GM18517 (cell line): ENCODE results near the gene RNASEH1.

Source experiments
- ATAC-seq: cut with Tn5 transposase; IDR thresholded peaks from one replicate; pipeline ENCODE4 v1.9.1; 2021; ENCODE audit warnings: mild to moderate bottlenecking, moderate library complexity; ENCODE audit not compliant: unreplicated experiment

The RNASEH1 gene

GRCh38 chr2:3563521-3563976 lies 5.4 kb upstream of the RNASEH1 start:
- ATAC-seq, result peak; percentile 55

GRCh38 chr2:3557639-3558204 lies 411 bp downstream of the RNASEH1 start:
- ATAC-seq, result peak; percentile 46

DNA sequence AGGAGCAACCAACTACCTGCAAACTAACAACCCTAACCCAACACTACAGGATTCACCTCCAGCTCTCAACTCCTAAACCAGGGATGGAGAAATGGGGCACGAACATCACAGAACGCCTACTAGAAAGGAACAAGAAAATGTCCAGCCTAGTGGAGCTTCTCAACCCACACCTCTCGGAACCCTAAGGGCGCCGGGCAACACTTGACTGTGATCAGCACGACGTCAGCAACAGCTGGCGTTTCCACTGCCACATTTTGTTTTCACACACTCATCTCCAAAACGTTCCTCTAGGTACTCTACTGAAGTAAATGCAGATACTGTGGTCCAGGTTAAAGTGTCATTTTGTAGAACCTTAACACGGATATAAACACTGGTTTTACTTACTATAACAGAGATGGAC lies 4.2 kb downstream of the RNASEH1 start:
- no peak for ATAC-seq

DNA sequence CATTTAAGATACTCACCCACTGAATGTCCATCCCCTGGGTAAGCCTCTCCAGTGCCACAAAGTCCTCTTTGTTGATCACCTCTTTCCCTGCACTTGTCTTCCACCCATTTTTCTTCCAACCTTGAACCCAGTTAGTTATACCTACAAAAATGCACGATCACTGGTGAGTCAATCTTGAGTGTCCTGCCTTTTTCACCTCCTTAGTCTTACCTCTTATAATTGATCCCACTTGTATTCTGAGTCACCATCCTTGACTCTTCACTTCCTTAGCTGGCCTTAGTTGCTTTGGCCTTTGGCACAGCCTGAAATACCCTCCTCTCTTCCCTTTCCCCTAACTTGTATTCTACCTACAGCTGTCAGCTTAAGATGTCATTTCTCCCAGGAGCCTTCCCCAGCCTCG lies 10.2 kb downstream of the RNASEH1 start:
- ATAC-seq, result no peak

DNA sequence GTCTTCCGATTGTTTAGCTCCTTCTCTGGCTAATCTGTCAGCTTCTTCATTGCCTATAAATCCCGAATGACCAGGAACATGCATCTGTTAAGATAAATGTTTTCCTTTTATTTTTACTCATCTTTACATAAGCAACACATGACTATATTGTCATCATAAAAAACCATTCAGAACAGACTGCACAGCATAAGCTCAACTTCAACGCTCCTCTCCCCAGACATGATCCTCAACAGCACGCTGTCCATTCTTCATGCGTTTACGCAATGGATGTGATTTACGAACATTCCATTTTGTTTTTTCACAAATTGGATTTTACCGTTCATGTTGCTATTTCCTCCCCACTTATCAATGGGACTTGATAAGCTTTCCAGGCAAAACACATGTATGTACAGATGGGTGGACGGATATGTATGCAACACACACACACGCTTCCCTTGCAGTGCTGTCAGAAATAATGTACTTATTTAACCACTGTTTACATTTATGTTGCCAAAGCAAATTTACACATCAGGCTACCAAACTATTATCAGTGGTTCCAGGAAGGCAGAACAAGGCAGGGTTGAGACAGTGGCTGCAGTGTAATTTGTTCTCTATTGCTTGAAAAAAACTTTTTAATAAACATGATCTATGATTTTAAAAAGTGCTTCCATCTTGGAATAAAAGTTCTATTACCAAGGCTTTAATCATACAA lies 12.2 kb downstream of the RNASEH1 start:
- ATAC-seq, result no peak

GRCh38 chr2:3543023-3543683 lies 15.0 kb downstream of the RNASEH1 start:
- no peak for ATAC-seq

GRCh38 chr2:3542107-3542506 lies 16.0 kb downstream of the RNASEH1 start:
- ATAC-seq, result no peak

GRCh38 chr2:3539836-3540235 lies 18.3 kb downstream of the RNASEH1 start:
- ATAC-seq, result no peak

DNA sequence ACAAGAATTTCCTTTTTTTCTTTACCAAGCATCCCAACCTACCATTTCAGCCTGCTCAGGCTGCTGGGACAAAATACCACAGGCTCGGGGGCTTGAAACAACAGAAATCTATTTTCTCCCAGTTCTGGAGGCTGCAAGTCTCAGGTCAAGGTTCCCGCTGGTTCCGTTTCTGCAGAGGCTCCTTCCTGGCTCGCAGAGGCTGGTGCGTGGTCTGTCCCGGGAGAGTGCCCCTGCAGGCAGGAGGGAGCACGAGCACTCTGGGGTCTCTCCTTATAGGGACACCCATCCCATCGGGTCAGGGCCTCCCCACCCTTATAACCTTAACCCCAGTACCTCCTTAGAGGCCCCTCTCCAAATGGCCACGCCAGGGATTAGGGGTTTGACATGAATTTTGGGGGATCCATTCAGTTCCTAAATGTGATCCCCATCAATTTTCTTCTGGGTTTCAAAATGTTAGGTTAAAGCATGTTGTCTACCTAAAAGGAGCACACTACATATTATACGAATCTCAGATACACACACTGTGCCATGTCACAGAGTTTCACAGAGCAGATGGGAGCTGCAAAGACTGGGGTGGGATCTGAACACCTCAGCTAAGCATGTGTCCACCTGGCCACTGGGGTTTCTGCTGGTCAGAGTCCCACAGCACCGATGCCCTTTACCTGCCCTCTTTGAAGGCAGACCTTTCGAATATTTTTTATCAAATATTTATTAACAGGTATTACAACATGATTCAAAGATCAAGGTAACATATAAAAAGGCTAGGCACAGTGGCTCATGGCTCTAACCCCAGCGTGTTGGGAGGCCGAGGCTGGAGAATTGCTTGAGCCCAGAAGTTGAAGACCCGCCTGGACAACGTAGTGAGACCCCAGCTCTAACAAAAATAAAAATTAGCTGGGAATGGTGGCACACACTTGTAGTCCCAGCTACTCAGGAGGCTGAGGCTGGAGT lies 21.2 kb downstream of the RNASEH1 start:
- ATAC-seq, result no peak

DNA sequence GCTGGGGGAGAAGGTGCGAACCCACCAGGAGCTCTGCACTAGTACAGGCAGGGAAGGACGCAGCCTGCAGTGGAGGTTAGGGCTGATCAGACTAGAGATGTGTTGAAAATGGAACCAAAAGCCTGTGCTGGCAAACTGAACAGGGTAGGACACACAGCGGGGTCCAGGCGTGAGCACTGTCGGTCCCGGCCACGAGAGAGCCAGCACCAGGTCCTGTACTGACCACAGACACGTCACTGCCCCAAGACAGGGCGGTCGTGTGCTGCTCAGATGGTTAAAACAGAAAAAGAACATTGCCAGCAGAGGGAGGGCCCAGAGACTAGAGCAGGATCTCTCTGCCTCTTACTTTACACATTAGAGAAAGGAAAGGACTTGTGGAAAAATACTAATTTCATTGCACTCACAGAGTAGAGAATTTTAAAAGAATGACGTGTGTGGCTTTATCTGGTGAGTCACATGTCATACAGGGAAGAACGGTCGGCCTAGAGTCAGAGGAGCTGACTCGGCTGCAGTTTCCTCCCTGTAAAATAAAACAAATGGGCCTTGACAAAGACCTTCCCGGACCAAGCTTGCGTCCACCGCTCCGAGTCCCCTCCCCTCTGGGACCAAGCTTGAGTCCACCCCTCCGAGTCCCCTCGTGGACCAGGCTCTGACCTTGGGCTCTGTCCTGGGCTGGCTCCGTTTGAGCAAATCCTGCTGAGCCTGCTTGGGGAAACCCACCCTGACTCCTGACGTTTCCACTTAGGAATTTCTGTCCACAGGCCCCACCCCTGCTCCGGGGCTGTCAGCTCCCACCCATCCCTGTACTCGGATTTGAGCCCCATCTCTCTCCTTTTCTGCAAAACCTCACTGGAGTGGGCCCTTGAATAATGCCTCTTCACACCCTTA lies 22.1 kb downstream of the RNASEH1 start:
- no peak for ATAC-seq

DNA sequence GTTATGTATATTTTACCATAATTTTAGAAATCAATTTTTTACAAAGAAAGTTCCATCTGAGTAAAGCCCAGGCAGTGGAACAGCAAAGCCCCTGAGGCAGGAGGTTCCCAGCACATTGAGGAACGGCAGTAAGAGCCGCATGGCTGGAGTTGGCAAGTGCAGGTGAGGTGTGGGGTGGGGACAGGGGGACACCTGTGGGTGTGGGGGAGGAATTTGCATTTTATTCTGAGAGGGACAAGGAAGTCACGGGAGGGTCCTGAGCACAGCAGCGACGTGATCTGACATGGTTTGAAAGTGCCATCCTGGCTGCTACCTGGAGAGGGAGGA lies 22.7 kb downstream of the RNASEH1 start:
- no peak for ATAC-seq

DNA sequence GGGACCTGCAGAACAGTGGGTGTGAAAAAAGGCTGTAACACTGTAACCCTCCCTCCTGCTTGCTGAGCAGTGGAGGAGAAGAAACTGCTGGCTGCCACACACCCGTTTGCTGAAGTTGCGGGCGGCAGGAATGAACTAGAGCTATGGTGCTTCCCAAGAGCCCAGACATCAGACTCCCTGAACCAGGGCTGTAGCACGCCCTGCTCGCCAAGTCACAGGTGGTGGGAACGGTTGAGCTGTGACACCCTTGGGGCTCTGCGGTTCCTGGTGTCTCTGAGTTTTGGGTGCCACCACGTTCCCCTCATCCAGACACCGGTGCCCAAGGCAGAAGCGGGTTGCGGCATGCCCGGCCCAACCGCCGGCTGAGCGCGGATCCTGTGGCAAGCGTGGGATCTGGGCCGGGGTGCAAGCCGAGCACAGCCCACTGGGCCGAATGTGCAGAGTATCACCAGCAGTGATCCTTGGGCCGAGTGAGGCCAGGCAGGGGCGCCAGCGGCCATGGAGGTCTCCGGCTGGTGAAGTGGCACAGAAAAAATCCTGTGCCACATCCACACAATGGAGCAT lies 23.8 kb downstream of the RNASEH1 start:
- ATAC-seq, result no peak

DNA sequence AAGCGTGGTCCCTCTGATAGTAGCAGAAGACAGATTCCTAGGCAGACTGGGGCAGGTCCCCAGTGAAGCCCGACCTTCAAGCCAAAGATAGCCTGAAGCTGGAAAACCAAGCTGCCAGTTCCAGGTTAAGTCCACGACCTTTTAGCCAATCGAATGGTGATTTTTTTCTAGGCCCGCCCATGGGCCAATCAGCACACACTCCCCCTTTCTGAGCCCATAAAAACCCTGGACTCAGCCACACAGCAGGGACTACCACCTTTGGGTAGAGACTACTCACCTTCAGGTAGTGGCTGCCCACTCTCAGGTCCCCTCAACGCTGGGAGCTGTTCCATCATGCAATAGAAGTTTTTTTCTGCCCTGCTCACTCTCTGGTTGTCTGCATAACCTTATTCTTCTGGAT lies 24.3 kb downstream of the RNASEH1 start:
- ATAC-seq, result no peak

DNA sequence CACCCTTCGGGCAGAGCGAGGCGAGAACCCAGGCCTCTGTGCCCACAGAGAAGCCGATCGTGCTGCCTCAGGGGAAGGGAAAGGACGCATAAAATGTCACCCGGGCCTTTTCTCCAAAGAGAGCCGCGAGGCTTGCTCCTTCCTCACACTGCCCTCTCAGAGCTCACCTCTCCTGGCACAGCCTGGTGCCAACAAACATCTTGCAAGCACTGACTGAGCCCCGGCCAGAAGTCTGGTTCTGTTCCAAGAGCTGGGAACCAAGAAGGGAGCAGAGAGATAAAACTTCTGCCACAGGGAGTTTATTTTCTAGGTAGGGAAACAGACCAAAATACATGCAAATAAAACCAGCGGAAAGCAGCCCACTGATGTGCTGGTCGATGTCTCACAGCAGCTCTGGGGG lies 25.2 kb downstream of the RNASEH1 start:
- ATAC-seq, result no peak

DNA sequence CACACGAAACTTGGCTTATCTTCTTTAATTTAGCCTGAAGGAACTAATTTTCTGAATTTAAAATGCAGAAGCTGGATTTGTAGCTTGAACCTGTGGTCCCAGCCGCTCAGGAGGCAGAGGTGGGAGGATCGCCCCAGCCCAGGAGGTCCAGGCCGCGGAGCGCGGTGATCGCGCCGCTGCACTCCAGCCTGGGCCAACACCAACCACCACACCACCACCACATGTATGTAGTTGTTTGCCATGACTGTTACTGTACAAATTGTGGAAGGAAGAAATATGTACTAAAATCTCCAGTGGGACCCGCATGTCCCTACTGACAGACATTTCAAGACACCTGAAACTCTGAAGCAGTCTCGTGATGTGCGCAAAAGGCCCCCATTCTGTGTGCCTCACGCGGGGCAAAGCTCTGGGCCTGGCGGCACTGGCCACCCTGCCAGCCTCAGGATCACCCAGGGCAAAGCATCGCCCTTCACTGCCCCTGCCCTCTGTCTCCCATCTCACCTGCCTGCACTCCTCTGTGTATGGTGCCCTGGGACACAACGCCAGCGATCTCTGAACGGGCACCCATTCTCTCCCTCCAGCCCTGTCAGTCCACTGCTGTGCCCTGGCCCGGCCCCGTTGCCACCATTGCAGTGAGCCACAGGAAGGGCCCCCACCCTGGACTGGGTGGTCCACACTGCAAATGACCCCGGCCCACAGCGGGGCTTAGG lies 28.7 kb downstream of the RNASEH1 start:
- no peak for ATAC-seq

- no peak for ATAC-seq
These were observed 30.0 kb downstream of the RNASEH1 start for GRCh38 chr2:3527886-3528785.

DNA sequence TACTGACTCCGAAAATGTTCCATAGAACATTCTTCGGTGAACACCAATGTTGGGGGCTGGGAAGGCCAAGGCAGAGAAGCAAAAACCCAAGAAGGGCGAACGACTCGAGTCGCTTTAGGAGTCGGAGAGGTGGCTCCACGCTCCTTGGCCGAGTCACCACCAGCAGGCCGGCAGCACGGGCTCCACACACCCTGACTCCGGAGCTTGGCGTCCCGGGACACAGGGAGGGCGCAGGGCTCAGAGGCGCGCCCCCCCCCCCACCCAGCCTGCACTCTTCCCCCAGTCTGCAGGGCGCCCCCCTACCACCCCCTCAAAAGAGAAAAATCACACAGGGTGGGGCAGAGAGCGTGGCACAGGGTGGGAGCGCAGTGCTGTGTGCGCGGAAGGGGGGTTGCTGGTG lies 31.3 kb downstream of the RNASEH1 start:
- no peak for ATAC-seq

DNA sequence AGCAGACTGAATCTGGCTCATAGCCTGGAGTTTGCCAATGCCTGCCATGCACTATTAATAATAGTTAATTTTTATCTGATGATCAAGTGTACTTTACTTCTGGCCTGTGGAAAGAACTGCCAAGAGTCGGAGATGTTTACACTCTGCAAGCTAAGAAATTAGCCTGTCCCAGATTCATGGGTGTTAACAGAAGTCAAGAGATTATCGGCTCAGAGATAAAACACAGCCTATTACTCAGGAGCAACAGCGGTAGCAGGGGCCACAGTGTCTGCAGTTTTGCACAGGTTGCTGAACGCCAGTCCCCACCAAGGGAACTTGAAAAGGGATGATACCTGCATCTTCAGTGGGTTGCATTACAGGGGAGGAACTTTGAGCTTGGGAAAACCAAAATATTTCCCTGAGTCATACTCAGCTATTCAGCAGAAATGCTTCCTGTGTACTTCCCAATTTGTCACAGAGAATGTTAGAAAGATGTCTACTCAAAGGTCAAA lies 34.5 kb downstream of the RNASEH1 start:
- no peak for ATAC-seq
